HG03469 (cell line): ENCODE data around the gene FAM162B.
"Not testable (repeated sequence)": the region's sequence is repeated elsewhere in the genome, so short reads cannot be mapped to it uniquely, and the experiment has no call there.

Experiments
- ATAC-seq: cut with Tn5 transposase; IDR thresholded peaks from one replicate; pipeline ENCODE4 v1.9.1; 2021; ENCODE audit warnings: mild to moderate bottlenecking, moderate library complexity, moderate number of reproducible peaks; ENCODE audit not compliant: unreplicated experiment

Gene FAM162B

DNA sequence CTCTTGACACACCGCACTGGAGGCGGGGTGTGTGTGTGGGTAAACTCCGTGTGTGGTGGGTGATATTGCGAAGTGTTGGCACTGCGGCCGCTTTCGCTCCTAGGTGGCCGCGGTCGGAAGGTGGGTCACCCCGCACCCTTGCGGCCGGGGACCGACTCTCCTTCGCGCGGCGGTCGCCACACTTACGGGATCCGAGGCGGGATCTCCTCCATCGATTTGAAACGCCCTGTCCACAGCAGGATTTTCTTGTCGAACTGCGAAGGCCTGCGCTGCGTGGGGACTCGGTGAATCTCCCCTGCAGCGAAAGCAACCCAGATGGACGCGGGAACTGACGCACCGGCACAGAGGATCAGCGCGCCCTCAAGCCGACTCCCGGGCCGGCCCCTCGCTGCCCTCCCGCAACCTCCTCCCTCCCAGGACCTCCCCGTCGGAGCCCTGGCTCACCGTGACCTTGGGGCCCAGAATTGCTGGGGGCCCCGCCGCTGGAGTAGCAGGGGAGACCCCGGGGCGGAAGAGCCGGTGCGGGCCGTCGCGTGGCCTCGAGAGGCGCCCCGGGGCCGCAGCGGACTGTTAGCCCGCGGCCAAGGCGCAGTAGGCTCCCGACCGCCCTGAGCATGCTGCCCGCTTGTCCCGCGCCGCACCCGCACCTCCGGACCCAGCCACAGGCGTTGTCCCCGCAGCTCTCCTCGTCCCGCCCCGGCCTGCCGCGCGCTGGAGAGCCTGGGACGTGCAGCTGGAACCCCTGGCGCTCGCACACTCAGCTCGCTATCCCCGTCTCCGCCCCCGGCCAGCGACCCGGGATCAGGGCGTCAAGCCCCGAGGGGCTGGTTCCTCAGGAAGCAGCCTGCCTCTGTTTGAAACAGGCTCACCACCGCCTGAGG lies at the start of gene FAM162B:
FAM162B (minus strand) TSS at position 759 of the 881 bp plus-strand sequence; CDS start at position 616, 143 bp downstream.
- no peak for ATAC-seq

DNA sequence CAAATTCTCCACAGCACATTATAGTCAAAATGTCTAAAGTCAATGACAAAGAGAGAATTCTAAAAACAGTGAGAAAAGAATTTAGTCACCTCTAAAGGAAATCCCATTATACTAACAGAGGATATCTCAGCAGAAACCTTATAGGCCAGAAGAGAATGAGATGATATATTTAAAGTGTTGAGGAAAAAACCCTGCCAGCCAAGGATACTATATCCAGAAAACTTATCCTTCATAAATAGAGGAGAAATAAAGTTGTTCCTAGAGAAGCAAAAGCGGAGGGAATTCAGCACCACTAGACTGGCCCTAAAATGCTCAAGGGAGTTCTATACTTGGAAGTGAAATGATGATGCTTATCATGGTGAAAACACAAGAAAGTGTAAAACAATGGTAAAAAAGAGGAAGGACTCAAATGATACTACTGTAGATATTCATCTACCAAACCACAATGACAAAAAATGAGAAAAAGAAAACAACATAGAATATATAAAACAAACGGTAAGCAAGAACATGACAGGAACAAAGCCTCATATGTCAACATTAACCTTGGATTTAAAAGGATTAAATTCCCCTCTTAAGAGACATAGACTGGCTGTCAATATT lies 46.6 kb upstream of the FAM162B start:
- ATAC-seq: no peak

DNA sequence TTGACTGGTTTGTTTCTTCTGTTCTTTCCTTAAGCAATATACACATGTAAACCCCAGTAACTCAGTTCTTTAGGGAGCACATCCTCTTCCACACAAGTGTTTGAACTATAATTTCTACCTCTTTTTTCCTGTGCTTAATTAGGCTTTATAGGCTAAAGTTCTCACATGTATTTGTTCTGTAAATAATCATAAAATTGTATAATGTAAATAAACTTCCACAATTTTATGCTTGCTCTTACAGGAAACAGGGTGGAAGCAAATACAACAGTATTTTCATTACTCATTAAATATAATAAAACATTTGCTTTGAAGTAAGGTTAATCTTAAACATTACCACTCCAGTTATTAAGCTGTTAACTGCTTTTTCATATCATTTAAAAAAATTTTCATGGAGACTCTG lies 36.5 kb upstream of the FAM162B start:
- no peak for ATAC-seq

DNA sequence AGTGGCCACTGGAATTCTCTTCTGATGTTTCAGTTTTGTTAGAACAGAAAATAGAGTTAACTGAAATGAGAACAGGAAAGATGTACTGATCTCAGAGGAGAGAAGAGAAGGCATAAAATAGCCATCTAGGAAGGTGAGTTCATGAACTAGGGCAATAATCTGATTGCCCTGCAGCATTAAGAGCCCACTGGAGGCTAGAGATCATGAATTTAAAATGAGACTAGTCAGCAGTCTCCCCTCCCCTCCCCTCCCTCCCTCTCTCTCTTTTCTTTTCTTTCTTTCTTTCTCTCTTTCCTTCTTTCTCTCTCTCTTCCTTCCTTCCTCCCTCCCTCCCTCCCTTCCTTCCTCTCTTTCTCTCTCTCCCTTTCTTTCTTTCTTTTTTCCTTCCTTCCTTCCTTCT lies 34.4 kb upstream of the FAM162B start:
- ATAC-seq: no peak

DNA sequence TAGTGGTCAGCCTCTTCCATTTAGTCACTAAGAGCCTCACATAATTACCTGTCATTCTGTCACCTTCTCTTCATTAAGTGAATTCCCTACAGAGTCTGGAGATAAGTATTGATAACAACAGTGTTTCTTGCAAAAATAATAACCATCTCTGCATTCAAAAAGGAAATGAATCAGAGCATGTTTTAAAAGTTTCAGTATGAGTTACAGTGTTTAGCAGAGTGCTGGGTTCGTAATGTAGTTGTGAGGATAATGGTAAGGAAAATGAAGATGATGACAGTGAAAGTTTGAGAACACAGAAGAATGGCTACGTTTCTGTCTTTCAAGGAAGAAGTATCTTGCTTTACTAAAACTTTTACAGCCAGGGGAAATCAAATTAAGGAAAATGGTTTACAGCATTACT lies 32.1 kb upstream of the FAM162B start:
- ATAC-seq: no peak

DNA sequence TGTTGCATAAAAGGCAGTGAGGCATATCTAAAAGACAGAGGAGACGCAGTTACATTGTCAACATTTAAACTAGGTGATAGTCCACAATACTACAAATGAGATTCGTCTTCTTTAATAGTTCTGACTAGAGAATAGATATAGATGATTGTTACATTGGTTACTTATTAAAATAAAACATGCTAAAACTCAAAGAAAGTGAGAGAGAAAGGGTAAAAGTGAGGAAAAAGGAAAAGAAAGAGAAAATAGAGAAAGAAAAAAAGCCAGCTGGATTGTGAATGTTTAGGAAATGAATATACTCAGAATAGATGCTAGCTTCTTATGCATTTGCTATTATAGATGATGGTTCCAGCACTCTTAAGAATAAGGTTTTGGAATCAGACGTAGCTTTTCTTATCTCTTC lies 27.7 kb upstream of the FAM162B start:
- no peak for ATAC-seq

DNA sequence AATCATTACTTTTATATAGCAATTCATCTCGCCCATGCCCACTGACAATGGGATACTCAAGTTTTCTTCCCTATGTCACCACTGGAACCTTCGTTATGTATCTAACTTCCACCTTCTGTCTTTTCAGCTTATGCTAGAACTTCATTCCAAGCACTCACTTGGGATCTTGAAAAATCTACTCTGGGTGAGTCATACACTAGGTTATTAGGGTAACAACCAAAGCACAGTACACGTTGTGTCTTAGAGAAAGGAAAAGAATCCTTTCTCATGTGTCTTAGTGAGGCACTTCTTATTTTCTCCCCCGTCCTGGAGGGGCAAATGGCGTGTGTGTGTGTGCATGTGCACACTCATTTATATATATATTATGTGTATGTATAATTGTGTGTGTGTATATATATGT lies 18.3 kb upstream of the FAM162B start:
- no peak for ATAC-seq

DNA sequence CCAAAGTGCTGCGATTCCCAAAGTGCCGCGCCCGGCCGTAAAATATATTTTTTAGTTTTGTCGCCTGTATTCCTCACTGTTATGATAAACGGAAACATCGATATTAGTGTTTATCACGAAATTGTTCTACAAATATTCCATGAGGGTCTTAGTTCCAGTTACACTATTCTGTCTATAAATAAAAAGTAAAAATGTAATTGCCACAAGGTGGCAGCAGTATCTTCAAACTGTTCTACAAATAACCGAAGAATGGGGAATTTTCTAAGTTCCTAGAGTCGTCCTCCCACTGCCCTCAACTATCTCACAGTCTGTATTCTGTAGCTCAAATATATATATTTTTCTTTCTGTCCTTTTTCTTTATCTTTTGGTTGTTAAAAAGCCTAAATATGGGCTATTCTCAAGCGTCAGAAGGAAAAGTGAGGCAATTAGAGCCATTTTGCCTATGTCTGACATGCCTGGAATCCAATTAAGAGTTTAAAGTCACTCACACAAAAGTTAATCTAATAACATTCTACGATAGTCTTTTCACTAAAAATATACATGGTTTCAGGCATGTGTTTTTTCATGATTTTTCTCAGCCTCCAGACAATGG lies 14.2 kb upstream of the FAM162B start:
- ATAC-seq: no peak

DNA sequence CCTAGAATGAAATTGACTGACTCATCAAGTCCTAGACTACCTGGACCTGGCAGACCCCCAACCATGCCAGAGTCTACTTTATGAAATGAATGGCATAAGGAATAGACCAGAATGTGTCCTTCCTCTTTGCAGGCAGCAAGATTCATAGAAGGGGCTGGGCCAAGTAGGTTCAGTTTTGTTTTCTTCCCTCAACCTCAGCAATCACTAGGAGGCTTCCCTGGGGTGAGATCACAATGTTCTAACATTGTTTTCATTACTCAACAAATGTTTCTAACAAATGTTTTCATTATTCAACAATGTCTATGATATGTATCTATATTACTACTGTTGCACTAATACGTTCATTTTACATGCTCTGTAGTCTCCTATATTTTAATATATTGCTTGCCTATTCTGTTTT lies 8.4 kb upstream of the FAM162B start:
- no peak for ATAC-seq

DNA sequence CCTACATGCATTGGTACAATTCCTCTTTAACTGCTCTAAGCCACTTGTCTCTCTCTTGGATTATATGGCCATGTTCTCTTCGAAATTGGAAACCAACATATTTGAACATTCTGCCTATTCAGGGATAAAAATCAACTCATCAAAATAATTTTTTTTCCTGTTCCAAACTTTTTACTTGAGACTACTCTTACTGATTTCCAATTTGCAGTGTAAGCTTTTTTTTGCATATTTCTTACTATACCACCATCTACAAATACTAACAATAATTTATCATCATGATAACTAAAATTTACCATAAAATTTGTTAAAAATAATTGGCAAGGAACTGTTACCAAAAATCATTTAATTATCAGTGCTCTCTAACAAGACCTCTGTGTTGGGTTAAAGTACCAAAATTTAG lies 6.9 kb upstream of the FAM162B start:
- ATAC-seq: no peak

DNA sequence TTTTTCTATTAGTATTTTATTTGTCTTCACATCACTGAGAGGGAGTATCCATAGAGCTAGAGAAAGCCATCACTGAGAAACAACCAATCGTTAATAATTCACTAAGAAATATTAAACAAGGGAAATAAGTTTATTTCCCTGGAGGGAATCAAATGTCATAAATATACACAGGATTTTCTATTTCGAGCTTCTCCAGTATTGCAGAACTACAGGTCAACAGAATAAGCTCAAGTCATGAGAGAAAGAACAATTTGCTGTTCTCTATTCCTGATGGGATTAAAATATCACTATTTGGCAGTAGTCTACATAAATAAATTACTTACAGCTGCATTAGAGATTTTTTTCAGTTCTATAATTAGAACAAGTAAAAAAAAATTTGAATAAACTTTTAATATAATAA lies 2.2 kb upstream of the FAM162B start:
- no peak for ATAC-seq

DNA sequence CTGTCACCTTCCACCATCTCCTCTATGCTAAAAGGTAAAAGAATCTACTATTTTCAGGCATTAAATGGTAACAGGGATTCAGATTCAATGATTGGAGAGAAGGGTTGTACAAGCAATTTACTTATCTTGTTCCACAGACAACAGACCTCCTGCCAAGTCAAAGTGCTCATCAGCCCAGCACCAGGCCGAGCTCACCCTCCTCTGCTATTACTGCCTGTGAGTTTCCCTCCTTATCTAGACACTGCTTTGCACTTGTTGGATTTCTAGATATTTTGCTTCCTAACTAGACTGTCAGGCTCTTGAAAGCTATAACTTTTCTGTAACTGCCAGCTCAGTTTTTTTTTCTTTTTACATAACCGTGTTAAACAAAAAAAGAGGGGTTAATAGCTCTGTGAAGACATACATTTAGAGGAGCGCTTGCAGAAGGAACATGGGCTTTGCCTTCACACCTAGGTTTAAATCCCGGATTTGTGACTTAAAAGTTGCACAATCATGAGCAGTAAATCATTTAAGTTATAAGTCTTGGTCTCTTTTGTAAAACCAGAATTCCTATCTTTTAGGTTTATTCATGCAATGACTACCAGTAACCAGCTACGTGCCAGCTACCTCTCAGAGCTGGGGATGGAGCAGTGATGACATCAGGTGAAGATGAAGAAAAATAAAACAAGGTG lies 1.1 kb upstream of the FAM162B start:
- ATAC-seq: no peak

DNA sequence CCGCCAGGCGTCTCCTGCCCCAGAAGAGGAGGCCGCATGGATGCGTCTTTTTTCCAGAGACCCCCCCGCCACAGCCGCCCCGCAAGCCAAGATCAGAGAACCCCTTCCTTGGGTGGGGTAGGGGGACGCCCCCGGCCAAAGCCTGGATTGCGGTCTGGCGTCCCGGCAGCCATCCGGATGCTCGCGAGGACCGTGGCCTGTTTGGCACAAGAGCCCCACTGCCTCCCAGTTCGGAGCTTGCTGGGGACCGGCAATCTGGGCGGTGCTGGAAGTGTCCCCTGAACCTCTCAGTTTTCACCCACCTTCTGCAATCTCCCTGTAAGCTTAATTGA lies 924 bp downstream of the FAM162B start:
- ATAC-seq: no peak

DNA sequence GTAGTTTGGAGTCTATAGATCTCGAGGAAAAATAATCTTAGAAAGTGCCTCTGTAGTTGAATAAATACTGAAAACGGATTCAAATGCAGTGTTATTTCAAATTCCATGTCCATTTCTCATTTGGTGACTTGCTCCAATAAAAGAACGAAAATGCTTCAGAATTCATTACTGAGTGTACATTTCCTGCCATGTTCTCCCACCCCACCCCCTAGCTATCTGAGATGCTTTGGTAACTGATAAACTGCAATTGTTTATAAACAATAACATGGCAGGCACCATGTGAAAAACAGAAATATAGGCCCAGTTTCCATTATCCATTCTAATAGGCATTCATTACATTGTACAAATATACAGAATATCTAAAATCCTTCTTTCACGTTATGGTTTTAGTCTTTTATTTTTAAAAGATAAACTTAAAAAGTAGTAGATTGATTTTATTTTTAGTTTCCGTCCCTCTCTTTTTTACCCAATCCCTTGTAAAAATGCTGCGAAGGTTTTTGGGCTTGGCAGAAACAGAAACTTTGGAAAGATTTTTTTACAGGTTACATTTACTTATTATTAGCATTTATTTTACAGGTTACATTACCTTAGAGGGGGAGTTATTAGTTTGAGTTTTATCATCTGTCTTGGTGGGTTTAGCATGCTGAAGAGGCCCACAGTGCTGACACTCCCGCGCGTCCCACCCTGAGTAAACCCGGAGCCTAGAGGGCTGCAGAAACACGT lies 1.5 kb downstream of the FAM162B start:
- no peak for ATAC-seq

DNA sequence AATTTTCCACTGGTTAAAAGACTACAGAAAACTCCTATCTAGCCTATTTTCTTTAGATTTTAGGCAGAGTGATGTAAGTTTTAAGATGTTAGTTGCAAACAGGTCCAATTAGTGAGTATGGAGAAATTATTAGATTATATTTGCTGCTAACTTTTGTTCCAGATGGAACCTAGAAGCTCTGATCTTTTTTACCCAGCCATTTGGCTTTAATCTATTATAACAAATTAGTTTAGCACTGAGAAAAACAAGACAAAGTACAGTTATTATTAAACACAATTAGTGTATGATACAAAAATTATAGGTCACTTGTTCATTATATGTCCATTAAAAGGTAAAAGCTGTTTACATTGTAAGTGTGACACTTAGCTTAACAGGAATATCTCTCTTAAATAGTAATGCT lies 2.5 kb downstream of the FAM162B start:
- ATAC-seq: no peak

DNA sequence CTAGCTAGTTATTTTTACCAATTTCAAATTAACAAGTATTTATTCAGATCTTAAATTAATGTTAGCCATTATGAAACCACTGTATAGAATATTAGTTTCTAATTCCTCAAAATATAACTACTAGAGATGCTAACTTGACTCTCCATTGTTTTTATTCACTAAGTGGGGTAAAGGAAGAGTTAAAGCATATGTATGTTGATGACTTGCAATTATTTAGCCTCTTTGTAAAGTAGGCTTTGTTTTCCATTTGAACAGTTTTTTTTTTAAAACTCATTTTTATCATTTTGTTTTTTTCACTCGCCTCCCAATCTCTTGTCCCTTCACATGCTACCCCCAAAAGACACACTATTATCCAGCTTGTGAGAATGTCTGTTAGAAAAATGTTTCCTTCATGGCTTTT lies 3.3 kb downstream of the FAM162B start:
- no peak for ATAC-seq

DNA sequence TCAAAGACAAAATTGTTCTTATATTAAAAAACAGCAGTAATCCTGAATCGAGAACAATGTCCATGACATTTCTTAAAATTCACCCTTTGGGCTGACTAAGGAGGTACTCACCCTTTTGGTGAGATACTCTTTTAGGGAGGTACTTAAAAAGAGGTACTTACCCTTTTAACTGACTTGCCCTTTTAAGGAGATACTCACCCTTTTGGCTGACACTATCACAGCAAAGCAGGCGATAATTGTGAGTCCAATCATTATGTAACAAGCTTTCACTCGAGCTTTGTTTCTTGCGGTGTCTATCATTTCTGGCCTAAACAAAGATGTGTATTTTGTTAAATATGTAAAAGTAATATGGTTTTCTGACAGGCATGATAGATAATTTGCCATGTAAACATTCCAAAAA lies 3.7 kb downstream of the FAM162B start:
- ATAC-seq: no peak

DNA sequence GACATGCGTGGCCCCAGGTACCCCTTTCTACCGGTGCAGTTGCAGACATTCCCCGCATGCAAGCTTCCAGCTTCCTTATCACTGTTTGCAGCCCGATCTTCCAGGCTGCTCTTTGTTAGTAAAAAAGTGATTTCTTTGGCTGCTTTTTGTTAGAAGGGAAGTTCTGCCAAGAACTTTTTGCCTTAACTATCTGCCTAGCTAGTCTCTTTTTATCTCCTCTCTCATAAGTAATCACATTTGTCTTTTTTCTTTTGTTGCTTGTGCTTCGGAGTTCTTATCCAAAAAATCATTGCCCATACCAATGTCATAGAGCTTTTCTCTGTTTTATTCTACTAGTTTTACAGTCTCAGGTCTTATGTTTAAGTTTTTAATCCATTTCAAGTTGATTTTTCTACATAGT lies 20.3 kb downstream of the FAM162B start:
- ATAC-seq: no peak

DNA sequence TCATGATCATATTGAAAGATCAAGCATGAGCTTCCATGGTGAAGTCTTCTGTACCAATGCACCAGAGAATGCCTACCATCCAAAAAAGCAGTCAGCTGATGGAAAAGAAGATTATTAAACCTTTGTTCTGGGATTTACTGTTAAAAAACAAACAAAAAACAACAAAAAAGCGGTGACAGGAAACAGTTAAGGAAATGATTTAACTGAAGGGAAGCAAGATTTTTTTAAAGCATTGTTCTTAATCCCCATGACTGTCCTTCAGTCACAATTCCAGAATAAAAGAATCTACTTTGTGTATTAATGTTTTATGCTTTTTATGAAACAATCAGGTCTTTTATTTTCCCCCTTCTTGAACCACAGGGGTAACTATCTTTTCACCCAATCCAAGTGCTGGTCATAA lies 23.9 kb downstream of the FAM162B start:
- ATAC-seq: no peak

DNA sequence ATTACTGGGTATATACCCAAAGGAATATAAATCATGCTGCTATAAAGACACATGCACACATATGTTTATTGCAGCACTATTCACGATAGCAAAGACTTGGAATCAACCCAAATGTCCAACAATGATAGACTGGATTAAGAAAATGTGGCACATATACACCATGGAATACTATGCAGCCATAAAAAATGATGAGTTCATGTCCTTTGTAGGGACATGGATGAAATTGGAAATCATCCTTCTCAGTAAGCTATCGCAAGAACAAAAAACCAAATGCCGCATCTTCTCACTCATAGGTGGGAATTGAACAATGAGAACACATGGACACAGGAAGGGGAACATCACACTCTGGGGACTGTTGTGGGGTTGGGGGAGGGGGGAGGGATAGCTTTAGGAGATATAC lies 25.0 kb downstream of the FAM162B start:
- not testable (repeated sequence) for ATAC-seq

DNA sequence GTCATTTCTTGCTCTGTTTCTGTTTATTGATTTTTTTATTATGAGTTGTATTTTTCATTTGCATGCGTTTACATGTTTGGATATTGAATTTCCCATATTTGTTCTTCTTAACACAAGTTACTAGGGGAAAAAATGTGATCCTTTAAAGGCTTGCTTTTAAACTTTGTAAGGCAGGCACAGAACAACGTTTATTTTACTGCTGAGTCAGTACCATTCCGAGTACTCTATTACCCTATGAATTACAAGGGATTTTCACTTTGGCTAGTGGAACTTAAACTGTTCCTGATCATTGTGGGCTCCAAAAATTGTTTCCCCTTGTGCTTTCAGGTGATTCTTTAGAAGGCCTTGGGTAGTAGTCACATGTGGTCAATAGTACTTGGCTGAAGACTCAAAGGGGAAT lies 28.5 kb downstream of the FAM162B start:
- no peak for ATAC-seq
